ENCODE results near the gene SLC7A10.

Gene SLC7A10

GRCh38 chr19:33261511-33262189 is 36.0 kb upstream of the SLC7A10 start:
- no peak overlapping the region for H3K27ac ChIP-seq
- DNase-seq (ENCODE audit: low spot score) = no peak
- TF ChIP-seq CTCF (IDR thresholded peaks at IDR 0.05) = no peak
- no peak overlapping the region for H3K4me3 ChIP-seq

GRCh38 chr19:33260628-33261418 is 35.2 kb upstream of the SLC7A10 start:
- no peak for TF ChIP-seq CTCF (IDR thresholded peaks at IDR 0.05)
- Histone ChIP-seq H3K27ac (peak overlapping the region in 1 of 2 donors; percentile 51), H3K4me3 (no peak overlapping the region)
- no peak for DNase-seq (ENCODE audit: low spot score)

GRCh38 chr19:33259539-33259938 is 33.9 kb upstream of the SLC7A10 start:
- DNase-seq (ENCODE audit: low spot score) = no peak
- Histone ChIP-seq H3K4me3 (no peak overlapping the region), H3K27ac (no peak overlapping the region)
- no peak for TF ChIP-seq CTCF (IDR thresholded peaks at IDR 0.05)

GRCh38 chr19:33257828-33258227 is 32.2 kb upstream of the SLC7A10 start:
- no peak for DNase-seq (ENCODE audit: low spot score)
- Histone ChIP-seq H3K4me3 (no peak overlapping the region), H3K27ac (no peak overlapping the region)
- no peak for TF ChIP-seq CTCF (IDR thresholded peaks at IDR 0.05)

- Histone ChIP-seq H3K4me3 (no peak overlapping the region), H3K27ac (no peak overlapping the region)
- no peak for DNase-seq (ENCODE audit: low spot score)
- TF ChIP-seq CTCF (IDR thresholded peaks at IDR 0.05) = no peak
These were observed 30.6 kb upstream of the SLC7A10 start for GRCh38 chr19:33256261-33256660.

GRCh38 chr19:33255781-33256180 is 30.1 kb upstream of the SLC7A10 start:
- DNase-seq (ENCODE audit: low spot score) = no peak
- H3K4me3 ChIP-seq = no peak overlapping the region
- no peak overlapping the region for H3K27ac ChIP-seq
- TF ChIP-seq CTCF (IDR thresholded peaks at IDR 0.05) = no peak

Measured in coronary artery (tissue), 2 donors.